LNCaP clone FGC (cell line): Measurements from ENCODE around the gene RNFT2.
"Not testable (repeated sequence)": the region's sequence is repeated elsewhere in the genome, so short reads cannot be mapped to it uniquely, and the experiment has no call there.

Experiments used
- DNase-seq: peaks from one replicate; pipeline ENCODE4 v3.0.0-alpha.2; 2011; ENCODE audit warnings: low read depth
- H3K4me3 ChIP-seq: 2 replicates; pipeline ENCODE4 v1.5.1; 2011; ENCODE audit warnings: mild to moderate bottlenecking, low read depth, low read length, control low read depth
- TF ChIP-seq, protein P1 (sequence below): IDR thresholded peaks from 2 replicates; pipeline ENCODE4 v1.5.1; 2012; ENCODE audit warnings: mild to moderate bottlenecking; ENCODE audit not compliant: control insufficient read depth, insufficient read depth; ENCODE audit errors: extremely low read depth

The RNFT2 gene

DNA sequence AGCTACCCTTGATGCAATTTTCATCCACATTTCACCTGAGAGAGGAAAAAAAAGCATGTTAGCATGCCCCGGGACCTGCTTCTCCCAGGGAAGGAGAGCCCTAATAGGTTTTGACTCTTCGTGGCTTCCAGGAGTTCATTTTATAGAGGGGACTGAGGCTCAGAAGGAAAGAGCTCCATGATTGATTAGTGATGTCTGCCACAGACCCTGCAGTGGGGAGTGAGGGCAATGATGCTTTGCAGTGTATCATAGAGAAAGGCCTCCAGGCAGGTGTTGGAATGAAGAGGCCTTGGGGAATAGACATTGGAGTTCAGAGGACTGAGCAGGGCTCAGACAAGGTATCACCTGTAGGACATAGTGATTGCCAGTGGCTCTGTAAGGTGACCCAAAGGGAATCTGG is 41.5 kb downstream of the RNFT2 start:
- DNase-seq, result no peak
- no peak overlapping the region for H3K4me3 ChIP-seq
- TF ChIP-seq, protein P1, sequence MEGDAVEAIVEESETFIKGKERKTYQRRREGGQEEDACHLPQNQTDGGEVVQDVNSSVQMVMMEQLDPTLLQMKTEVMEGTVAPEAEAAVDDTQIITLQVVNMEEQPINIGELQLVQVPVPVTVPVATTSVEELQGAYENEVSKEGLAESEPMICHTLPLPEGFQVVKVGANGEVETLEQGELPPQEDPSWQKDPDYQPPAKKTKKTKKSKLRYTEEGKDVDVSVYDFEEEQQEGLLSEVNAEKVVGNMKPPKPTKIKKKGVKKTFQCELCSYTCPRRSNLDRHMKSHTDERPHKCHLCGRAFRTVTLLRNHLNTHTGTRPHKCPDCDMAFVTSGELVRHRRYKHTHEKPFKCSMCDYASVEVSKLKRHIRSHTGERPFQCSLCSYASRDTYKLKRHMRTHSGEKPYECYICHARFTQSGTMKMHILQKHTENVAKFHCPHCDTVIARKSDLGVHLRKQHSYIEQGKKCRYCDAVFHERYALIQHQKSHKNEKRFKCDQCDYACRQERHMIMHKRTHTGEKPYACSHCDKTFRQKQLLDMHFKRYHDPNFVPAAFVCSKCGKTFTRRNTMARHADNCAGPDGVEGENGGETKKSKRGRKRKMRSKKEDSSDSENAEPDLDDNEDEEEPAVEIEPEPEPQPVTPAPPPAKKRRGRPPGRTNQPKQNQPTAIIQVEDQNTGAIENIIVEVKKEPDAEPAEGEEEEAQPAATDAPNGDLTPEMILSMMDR, result no peak

DNA sequence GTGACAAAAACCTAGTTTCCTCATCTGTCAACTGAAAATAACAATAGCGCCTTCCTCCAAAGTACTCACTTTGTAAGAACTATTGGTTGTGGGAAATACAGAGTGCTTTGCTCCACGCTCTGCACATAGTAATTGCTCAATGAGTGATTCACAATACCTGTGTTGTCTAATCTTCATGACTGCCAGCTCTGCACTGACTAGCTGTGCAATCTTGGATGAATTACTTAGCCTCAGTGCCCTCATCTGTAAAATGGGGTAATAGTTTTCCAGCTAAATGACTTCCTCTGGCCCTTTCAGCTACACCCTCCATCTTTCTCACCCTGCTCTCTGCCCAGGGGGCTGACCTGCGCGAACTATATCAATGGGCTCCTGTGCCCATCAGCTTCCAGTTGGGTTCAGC is 42.8 kb downstream of the RNFT2 start:
- TF ChIP-seq, protein P1, result no peak
- no peak for DNase-seq

DNA sequence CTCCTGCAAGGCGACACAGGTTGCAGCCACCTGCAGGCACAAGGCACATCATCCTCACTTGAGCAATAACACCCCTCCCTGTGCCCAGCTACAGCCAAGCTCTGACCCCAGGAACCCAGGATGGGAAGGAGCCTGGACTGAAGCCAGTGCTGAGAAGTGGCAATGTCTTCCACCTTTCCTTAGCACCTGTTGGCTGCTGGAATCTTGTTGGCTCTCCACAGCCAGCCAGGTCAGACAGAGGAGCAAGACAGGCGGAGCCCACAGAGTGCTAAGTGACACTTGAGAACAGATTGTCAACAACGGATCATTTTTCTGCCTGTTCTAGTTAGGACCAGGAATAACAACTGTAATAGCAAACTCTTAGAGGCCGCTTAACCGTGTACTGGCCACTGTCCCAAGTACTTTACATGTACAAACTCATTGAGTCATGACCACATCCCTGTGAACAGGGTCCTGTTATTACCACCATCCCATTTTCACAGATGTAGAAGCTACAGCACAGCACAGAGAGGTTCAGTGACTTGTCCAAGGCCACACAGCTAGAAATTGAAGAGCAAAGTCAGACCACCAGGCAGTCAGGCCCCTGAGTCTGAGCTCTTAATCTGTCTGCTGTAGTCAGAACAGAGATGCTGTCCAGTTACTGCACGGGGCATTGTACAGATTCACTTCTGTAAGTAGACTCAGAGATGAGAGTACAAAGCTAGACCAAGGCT is 45.6 kb downstream of the RNFT2 start:
- TF ChIP-seq, protein P1, result no peak
- H3K4me3 ChIP-seq, result no peak overlapping the region
- DNase-seq, result no peak

More for the DNA sequence above, 42.8 kb downstream of the RNFT2 start:
- H3K4me3 ChIP-seq, result no peak overlapping the region

DNA sequence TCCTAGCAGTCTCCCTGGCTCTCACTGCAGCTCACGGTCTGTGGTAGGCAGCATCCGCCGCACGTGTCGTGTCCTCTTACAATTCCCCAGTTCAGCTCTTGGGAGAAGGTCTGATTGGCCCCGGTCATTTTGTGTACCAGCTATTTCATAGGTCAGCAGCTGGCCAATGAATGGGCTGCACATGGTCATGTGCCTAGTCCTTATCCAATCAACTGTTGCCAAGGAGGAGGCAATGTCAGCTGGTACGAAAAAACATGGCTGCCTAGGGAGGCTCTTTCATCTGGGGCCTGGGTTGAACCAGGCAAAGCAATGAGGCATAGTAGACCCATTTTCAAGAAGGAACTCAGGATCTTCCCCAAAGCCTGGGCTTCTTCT is 46.1 kb downstream of the RNFT2 start:
- no peak for DNase-seq
- TF ChIP-seq, protein P1, result no peak
- no peak overlapping the region for H3K4me3 ChIP-seq

DNA sequence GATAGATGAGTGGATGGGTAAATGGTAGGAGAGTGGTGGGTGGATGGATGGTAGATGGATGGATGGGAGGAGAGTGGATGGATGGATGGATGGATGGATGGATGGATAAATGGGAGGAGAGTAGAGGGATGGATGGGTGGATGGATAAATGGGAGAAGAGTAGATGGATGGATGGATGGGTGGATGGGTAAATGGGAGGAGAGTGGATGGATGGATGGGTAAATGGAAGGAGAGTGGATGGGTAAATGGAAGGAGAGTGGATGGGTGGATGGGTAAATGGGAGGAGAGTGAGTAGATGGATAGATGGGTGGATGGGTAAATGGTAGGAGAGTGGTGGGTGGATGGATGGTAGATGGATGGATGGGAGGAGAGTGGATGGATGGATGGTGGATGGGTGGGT is 51.4 kb downstream of the RNFT2 start:
- DNase-seq, H3K4me3 ChIP-seq: not testable (repeated sequence)

DNA sequence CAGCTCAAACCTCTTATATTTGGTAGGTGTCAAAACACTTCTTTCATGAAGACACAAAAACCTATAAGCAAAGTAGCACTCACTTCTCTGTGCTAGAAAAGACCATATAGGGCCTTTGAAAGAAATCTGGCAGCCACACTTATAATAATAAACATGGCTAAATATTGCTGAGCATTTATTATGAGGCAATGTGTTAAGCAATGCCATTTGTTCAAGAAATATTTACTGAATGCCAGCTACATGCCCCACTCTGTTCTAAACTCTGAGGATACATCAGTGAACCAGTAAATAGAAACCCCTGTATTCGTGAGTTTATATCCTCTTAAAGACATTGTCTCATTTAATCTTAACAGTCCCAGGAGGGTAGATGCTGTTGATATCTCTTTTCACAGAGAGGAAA is 52.0 kb downstream of the RNFT2 start:
- TF ChIP-seq, protein P1, result no peak
- DNase-seq, result no peak
- no peak overlapping the region for H3K4me3 ChIP-seq

DNA sequence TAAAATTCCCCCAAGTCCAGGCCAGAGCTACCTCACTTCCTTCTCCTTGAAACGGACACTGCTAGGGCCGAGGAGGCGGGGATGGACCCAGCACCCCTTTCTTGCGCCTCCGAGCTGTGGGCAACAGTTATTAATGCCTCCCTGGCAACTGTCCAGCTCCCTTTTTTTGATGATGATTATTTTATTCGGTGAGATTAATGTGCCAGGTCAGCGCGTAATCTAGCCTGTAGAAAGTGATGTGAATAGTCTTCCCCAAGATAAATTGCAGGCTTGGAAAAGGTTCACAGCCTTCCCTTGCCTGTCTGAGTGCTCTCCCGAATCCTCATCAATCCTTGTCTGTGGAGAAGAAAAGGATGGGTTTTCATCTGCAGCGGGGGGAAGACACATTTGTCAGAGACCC is 54.3 kb downstream of the RNFT2 start:
- no peak overlapping the region for H3K4me3 ChIP-seq
- no peak for DNase-seq

More for the DNA sequence above, 54.3 kb downstream of the RNFT2 start:
- TF ChIP-seq, protein P1, result no peak
